HG02759 (cell line): ENCODE measurements around the gene RASA3.

Experiments used
- ATAC-seq: cut with Tn5 transposase; IDR thresholded peaks from one replicate; pipeline ENCODE4 v1.9.1; 2021; ENCODE audit warnings: mild to moderate bottlenecking, moderate library complexity; ENCODE audit not compliant: unreplicated experiment

The RASA3 gene

DNA sequence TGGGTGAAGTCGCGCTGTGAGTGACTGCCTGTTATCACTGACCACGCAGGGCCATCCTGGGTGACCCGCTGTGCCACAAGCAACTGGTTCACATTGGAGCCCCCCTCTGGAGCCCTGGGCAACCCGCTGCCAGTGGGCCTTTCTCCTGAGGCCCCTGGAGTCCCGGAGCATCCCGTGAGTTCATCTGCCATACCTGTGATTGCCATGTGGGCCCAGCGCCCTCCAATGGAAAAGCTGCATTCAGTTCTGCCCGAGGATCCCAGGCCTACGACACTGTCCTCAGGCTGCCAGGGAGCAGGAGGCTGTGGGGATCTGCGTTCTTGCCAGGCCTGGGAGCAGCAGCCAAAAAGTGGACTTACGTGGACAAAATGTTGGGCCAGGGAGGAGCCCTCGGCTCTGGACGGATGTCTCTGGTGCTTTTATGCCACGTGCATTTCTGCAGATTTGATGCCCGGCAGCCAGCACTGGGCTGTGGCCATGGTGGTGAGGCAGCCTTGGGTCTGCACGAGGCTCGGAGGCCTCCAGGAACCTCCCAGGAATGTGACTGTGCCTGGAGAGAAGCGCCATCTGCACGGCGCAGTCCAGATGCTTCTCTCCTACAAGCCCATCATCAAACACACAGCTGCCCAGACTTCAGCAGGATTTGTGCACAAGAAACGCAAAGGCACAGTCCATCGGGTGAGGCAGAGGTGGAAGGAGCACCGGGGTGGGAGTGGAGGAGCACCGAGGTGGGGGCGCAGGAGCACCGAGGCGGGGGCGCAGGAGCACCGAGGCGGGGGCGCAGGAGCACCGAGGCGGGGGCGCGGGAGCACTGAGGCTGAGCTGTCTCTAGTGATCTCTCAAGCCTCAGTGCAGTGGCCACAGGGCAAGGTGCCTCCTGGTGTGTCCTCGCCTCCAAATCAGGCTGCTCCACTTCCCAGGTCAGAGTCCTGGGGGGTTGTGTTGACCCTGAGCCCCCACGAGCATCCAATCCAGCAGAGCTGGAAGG, 202.5 kb downstream of the RASA3 start:
- no peak for ATAC-seq

DNA sequence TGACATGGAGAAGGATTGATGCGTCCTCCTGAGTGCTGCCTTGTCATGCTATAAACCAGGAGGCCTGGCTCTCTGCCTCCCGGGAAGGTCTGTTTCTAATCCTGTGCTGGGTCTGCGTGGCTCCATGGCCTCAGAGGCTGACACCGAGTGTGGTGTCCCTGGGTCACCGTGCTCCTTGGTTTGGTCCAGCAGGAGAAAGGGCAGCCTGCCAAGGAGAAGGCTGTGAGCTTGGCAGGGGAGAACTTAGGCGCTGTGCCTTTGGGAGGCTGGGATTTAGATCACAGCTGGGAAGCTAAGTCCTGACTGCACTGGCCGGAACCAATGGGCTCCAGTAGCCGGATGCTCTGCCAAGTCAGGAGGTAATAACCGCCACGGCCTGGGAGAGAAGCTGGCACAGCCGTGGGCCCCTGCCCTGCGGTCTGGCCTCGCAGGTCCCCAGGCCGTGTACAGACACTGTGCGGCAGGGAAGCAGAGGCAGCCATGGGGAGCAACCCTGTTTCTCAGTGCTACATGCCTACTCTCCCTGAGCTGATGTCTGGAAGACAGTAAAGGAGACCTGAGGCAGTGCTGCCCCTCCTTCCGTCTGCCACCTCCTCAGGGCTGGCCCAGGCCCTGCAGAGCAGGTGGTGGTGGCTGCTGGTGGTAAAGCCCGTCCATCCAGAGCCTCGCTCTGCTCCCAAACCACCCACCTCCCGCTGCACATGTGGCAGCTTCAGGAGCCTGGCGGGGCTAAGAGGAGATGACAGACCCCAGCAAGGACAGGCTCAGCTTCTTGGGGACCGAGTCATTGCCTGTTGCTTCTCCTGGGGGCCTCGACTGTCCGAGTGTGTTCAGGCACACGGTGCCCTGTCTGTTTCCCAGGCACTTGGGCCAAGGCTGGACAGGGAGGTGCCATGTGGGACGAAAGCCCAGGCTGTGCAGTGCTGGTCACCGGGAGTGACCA, 203.5 kb downstream of the RASA3 start:
- ATAC-seq = no peak
